HG03558 (cell line): Measurements from ENCODE around the gene GNL2.

ENCODE experiments used
- ATAC-seq: cut with Tn5 transposase; IDR thresholded peaks from one replicate; pipeline ENCODE4 v1.9.1; 2021; ENCODE audit warnings: moderate number of reproducible peaks; ENCODE audit not compliant: unreplicated experiment; ENCODE audit errors: extremely low read depth

Gene GNL2

DNA sequence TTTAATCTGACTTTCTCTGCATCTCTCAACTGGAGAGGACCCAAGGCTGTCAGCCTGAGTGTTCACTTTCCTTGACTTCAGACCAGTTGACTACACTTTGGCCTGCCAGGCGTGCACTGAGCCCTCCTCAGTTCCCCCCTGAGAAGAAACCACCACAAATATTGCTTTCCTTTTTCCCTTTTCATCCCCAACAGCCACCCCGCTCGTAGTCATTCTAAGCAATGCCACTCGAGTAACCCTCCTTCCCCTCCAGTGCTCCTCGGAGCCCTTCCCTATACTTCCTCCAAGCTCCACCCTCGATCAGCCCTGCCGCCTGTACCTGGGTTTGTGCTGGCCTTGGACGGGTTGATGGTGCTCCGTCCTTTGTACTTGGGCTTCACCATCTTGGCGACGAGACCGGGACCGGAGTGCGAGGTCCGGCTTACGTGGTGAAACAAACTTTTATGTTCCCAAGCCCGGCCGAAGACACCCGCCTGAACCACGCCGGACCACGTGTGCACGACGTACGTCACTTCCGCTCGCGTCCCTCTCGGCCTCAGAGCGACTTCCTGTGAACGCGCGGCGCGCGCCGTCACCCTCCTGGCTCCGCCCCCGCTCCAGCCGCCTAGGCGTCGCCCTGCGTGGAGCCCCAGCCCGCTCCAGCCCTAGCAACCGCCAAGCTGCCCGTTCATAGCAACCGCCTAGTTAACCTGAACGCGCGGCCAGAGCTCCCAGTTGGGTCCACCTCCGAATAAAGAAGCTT, at the start of gene GNL2:
GNL2 (minus strand) TSS at position 498 of the 742 bp plus-strand sequence; CDS start at position 383, 115 bp downstream.
- peak; percentile 88 for ATAC-seq

DNA sequence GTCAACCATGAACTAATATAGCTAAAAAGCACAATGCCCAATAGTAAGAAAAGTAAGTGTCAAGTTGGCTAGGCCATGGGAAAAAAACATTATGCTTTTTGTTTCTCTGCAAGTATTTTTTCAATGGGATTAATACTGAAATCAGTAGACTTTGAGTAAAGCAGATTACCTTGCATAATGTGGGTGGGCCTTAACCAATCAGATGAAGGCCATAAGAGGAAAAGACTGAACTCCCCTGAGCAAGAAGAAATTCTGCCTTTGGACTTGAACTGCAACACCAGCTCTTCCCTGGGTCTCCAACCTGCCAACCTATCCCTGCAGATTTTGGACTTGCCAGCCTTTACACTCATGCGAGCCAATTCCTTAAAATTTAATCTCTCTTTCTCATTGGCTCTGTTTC, 45.3 kb upstream of the GNL2 start:
- ATAC-seq, result no peak

DNA sequence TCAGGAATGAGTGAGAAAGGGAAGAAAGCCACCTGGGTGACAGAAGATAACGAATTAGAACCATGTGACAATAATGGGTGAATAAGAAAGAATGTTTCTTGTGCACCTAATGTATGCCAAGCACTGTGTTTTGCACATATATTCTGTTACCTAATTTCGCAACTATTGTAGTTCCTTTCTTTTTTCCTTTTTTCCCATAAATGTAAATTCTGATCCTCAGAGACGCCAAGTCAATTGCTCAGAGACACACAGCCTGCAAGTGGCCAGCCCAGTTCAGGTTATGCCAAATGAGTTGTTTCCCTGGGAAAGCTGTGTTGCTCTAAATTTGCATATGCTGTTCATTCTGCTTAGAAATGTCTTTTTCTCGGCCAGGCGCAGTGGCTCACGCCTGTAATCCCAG, 40.7 kb upstream of the GNL2 start:
- no peak for ATAC-seq

DNA sequence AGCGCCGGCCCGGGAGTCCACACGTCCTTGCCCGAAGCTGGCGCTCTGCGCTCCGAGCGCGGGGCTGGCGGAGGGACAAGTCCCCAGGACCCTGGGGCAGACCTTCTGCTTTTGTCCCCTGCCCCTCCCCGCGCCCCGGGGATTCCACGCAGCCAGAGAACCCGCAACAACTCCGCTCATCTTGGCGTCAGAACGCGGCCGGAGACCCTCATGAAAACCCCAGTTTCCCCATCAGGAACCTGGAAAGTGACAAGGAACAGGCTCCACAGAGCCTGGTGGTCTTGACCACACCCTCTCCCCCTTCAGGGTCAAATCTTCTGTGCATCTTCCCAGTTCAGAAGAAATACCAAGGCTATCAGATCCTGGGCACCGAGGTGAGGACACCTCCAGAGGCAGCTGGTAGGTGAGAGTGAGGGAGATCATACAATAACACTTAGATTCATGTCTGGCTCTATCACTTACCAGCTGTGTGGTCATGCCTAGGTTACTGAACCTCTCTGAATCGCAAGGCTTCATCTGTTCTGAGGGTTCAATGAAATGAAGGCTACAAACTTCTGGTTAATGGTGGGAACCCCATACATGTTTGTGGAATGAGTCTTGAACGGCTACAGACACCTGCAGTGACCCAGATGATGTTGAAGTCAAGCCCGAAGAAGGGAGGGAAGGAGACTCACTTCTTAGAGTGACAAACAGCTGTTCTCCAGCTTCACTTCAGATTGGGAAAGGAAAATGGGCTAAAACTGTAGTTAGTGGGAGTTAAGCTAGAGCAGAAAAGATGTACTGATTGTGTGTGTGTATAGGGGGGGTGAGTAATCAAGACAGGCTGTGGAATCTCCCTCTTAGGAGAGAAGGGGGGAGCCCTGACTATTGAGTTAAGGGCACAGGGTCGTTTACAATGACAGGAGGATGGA, 39.5 kb upstream of the GNL2 start:
- no peak for ATAC-seq

DNA sequence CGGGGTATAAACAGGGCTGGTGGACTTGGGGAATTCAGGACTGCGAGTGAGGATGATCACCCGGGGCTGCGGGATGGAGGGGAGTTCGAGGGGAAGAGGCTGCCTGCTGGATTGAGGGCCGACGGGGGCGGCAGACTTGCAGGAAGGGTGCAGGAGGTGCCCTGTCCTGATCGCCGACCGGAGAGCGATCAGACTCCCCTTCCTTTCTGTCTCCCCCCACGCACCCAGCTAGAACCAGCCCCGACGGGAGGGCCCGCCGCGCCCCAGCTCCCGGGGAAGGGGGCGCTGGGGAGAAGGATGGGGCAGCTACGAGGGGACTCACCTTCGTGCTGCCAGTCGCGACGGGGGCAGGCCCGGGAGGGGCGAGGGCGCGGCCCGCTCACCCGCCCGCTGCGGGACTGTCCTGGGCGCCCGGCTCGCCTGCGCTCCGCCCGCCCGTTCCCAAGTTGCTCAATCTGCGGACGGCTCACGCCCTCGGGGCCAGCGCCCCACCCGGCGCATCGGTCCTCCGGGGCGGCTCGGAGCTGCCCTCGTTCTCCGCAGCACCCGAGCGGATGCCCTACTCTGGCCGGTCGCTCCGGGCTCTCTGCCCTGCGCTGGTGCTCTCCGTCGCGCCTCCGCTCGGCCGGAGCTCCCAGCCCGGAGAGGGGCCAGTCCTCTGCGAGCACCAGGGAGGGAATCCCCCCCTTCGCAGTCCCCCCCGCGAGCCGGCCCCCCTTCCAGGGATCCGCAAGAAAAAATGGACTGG, 38.7 kb upstream of the GNL2 start, which contains the start of gene RSPO1:
RSPO1 (minus strand) TSS at position 649 of the 748 bp plus-strand sequence. CDS start 5,231 bp downstream, outside the sequence.
- no peak for ATAC-seq

DNA sequence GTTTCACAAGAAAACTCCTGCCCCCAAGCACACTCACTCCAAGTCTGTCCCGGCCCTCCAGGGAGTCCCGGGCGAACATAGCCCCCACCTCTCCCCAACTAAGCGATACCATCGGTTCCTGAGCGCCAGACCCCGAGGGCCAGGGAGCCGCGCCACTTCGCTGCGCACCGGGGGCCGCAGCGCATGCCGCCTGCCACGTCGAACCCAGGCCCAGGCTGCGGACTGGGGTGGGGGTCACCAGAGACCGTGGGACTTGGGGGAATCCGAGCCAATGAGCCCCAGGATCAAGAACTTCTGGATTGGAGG, 38.2 kb upstream of the GNL2 start:
- no peak for ATAC-seq

DNA sequence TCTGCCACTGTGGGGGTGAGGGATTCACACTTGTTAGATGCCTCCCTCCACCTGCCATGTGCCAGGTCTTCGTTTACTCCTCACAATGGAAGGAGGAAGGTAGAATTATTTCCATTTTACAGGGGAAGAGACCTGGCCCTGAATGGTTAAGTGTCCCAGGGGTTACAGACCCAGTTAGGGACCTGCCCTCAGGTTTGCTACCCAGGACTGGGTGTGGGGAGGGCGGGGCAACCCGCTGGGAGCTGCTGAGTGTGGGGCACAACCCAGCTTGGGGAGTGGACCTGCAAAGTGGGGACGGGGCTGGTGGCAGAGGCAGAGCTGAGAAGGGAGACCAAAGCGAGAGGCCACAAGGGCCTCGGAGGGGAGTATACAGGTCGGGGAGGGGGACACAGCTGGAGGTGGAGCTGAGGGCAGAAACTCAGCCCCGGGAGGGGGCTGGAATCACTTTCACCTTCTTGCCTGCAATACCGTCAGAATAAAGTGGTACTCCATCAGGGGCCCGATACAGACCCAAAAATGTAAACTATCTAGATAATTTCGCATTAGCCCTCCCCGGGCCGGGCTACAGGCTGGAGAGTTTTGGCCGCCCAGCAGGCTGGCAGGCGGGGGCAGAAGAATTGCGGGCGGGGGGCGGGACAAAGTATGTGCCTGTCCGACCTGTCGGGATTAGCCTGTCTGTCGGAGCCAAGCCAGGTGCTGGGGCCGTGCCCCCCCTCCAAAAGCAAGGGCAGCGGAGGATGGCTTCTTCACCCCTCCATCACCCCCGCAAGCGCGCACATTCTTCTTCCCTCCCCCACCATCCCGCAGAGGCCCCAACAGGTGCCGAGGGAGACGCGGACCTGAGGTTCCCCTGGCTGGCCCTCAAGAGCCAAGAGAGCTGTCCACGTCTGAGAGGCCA, 37.6 kb upstream of the GNL2 start:
- ATAC-seq, result no peak

DNA sequence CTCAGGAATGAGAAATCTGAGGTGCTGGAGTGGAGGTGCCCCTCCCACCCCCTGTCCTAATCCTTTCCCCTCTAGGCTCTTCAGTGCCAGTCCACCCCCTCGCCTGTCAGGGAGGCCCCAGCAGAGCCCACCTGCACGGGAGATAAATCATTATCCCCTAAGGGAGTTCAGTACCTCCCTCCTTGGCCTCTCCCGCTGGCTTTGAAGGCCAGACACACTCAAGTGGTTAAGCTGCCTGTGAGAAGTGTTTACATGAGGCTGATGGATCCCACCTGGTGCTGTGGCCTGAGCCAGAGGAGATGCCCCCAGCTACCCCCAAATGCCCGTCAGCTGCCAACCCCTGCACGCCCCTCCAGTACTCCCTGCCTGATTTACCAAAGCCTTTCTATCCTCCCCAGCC, 35.3 kb upstream of the GNL2 start:
- ATAC-seq, result no peak

DNA sequence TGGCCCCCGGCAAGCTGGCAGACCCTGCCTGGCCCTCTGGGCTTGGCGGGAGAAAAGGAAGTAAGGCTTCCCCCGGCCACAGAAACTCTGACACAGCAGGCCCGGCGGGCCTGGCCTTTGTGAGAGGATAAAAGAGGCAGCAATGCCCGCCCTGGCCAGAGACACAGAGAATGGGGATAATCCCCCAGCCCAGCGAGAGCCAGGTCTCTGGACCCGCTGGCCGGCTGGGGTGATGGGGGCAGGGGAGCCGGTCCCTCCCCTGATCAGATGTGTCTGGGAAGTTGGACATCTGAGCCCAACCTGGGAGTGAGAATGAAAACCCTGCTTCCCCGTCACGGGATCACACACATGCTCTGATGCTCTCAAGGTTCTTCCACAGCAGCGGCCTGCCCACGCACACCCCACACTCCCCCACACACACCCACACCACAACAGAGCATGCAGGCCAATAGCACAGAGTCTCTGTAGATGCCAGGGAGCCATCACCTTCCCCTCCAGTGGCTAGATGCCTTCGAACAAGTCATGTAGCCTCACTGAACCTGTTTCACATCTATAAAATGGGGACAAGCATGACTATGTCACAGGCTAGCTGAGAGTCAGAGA, 34.8 kb upstream of the GNL2 start:
- no peak for ATAC-seq

DNA sequence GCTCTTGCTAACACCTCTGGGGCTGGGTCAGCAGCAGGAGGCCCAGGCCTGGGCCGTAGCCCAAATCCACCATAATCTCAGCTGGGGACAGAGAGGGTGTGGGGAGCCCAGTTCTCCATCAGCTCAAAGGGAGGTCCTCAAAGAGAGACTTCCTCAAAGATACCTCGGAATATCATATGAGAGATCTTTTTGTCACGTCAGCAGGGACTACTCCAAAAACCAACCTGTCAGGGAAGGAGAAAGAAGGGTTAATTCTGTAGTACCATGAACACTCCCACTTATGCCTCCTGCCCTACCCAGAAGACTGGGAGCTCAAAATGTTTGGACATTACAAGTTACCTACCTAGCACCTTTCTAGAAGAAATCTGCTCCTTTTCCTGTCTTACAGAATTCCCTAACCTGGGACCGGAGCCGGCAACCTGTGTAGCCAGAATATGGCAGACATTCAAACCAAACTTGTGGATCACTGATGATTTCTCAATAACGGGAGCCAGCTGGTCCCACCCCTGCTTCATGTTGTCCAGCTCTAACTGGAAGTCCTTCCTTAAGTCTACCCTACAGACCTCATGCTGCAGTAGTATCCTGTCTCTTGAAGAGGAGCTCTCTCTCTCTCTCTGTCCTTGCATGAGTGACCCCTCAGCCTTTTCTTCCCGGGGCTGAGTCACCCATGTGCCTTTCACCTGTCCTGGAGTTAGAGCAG, 34.1 kb upstream of the GNL2 start:
- no peak for ATAC-seq

DNA sequence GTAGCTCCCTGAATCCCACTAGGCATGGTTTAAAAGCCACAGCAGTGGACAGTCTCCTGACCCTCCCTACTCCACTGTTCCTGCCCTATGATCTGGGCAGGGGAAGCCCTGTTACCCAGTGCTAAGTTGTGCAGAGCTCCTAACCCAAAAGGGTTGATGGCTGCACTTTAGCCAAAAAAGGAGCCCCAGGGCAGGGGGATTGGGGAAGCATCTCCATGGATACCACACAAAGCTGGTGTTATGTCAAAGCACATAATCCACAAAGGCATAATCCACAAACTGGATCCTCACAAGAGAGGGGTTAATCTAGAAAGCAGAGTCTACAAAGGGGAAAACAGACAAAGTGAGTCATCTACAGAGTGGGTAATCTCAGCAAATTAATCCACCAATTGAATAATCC, 33.3 kb upstream of the GNL2 start:
- ATAC-seq, result no peak

DNA sequence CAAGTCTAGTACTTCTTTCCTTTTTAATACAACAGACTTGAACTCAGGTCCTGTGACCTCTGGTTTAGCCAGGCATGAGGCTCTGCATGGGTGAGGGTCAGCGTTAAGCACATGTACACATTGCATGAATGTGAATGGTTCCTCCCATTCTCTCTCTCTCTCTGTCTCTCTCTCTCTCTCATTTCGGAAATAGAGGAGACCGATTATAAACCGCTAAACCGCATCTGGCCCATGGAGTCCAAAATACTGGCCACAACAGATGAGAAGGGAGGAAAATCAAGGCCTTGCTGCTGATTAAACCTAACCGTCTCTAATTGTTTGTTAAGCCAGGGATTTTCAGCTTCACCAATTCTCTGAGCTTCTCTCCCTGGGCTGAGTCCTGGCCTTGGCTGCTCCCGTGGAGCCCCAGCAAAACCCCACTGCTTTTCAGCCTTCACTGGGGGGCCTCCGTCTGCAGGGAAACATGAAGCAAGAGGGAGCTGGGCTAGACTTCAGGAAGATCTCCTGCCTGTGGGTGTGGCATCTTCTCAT, 32.4 kb upstream of the GNL2 start:
- ATAC-seq, result no peak

DNA sequence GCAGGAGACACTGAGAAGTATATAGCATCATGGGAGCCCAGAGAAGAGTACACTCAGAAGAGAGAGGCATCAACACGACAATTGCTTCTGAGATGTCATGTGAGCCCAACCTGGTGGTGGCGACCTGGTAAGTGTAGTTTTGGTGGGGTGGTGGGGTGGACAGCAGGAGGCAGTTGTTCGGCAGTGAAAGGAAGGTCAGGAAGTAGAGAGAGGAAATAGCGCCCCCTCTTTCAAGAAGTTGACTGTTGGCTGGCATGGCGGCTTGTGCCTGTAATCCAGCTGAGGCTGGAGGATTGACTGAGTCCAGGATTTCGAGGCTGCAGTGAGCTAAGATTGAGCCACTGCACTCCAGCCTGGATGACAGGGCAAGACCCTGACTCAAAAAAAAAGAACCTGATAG, 26.4 kb upstream of the GNL2 start:
- ATAC-seq, result no peak

DNA sequence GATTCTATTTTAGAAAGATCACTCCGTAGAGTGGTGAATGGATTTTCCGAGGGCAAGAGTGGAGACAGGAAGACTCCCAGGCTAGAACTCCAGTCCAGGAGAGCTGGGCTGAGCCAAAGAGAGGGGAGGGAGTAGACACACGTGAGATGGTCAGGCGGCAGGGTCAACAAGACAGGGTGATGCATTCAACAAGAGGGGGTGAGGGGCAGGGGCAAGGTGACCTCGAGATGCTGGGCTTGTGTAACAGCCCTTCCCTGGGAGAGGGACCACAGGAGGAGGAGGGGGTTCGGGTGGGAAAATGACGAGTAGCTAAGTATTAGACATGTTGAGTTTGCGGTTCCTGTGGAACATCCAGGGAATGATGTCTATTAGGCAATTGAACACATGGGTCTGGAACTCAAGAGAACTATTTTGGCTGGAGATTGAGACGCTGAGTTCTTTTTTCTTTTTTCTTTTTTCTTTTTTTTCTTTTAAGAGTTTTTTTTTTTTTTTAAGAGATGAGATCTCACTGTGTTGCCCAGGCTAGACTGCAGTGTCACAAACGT, 25.7 kb upstream of the GNL2 start:
- ATAC-seq, result no peak

DNA sequence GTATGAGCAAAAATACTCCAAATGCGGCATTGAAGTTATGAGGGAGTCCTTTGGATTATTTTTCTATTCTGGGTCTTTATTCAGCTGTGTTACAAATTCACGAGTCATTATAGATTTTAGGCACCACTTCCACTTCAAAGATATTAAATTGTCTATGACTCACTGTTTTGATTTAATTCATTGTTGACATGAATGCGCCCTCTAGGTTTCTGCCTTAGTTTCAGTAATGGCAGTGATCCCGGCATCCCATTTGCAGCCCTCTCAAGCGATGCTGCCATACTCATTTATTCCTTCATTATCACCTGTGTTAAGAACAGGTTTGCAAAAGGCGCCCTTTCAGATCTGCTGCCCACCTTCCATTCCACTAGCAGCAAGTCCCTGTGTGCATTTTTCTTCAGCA, 25.0 kb upstream of the GNL2 start:
- ATAC-seq, result no peak

DNA sequence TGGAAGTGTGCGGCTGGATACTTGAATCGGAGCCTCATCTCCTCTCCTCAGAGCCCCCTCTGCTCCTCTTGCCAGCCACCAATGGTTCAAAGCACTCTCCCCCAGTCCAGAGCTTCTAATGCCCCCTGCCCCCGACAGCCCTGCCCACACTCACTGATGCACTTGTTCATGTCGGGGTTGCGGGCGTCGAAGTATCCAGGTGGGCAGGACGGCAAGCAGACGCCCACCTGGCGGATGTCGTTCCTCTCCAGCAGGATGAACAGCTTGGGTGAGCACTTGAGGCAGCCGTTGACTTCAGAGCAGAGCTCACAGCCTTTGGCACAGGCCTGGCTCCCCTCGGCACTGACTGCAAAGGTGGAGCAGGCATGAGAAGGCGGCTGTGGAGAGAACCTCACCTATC, 20.6 kb upstream of the GNL2 start:
- no peak for ATAC-seq

DNA sequence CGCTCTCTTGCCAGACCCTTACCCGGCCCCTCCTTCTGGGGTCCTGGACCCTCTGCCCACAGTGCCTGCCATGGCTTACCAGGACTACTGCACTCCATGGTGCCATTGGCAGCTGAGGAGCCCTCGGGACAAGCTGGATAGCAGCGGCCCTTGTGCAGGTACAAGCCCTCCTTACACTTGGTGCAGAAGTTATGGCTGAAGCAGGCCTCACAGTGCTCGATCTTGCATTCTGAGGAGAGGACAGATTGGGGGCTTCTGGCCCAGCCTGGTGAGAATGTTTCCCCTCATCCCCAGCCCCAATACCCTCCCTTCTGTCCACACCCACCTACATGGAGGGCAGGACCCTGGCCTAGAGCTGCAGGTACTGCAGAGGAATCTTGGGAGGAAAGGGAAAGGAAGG, 18.4 kb upstream of the GNL2 start:
- ATAC-seq, result no peak

DNA sequence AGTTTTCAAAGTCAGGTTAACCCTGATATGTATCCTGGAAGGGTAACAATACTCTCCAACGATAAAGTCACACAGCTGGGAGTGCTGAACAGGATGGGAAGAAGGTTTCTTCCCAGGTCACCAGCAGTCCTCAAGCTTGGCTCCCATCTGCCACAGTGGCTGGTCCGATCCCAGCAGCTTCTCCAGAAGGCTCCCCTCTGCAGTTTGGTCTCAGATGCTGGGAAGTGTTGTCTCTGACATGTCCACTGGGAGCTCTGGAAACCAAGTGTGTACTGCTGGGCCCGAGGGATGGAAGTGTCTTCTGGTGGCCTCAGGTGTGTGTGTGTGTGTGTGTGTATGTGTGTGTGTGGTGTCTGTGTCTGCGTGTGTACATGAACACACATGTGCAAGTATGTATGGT, 16.4 kb upstream of the GNL2 start:
- ATAC-seq, result no peak
